ENCODE data around the gene ADGRL3. TPM values are rescaled to one million over a fixed set of nuclear protein-coding genes. Genes with fewer than 3 reads are reported as not detected.

ADGRL3 gene
- total and polyA plus RNA-seq, 7 donors = under 0.01 to 11.9 (median 5.4) TPM

DNA sequence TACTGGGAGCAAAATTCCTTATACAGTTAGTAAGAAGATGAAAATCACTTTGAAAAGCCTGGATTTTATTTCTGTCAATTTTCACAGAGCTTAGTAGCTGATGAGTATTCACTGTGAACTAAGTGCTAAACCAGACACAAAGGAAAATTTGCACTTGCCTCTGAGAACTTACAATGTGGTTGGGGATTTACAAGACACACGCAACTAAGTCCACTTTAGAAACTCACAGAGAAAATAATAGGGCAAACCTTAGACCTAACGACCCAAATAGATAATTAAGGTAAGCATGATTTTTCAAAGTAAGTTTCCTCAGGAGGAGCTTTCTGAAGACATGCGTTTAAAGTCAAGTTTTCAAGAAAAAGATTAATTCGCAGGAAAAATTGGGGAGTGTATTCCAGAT lies 708.9 kb downstream of the ADGRL3 start:
- no peak for DNase-seq
- 89 to 90% methylated on average over 4 of the region's 4 CpGs for WGBS, 2 donors
- intact Hi-C loops (cut with DNase I) = no loop called here
- H3K27ac ChIP-seq = no peak overlapping the region
- no peaks in the 10 kb centered on the region for H3K9me3 ChIP-seq
- no peaks in the 10 kb centered on the region for H3K36me3 ChIP-seq
- H3K4me1 ChIP-seq = no peaks in the 10 kb centered on the region
- TF ChIP-seq POLR2AphosphoS5 (IDR thresholded peaks at IDR 0.05) (no peak), EP300 (IDR thresholded peaks at IDR 0.05) (no peak), POLR2A (IDR thresholded peaks at IDR 0.05) (no peak)
- TF ChIP-seq, protein P1, sequence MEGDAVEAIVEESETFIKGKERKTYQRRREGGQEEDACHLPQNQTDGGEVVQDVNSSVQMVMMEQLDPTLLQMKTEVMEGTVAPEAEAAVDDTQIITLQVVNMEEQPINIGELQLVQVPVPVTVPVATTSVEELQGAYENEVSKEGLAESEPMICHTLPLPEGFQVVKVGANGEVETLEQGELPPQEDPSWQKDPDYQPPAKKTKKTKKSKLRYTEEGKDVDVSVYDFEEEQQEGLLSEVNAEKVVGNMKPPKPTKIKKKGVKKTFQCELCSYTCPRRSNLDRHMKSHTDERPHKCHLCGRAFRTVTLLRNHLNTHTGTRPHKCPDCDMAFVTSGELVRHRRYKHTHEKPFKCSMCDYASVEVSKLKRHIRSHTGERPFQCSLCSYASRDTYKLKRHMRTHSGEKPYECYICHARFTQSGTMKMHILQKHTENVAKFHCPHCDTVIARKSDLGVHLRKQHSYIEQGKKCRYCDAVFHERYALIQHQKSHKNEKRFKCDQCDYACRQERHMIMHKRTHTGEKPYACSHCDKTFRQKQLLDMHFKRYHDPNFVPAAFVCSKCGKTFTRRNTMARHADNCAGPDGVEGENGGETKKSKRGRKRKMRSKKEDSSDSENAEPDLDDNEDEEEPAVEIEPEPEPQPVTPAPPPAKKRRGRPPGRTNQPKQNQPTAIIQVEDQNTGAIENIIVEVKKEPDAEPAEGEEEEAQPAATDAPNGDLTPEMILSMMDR (IDR thresholded peaks at IDR 0.05) = no peak
- H3K4me3 ChIP-seq = no peak overlapping the region
- no peaks in the 10 kb centered on the region for H3K27me3 ChIP-seq

DNA sequence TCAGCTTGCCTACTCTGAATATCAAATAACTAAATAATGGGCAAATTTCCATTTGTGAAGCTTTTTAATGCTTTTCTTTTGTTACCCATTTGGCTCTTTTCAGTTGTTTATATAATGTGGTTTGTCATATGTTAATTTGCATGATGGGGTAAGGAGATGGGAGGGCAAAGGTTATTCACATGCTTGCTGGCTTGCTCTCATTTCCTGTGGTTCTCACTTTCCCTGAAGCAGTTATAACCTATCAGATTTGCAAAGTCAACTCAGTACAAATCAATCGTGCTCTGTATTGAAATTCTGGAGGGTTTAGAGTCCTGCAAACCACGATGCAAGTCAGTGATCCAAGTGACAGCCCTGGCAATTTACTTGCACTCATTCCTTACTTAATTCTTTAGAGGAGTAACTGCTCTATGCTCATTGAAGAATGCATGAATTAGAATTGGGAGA lies 711.2 kb downstream of the ADGRL3 start:
- Histone ChIP-seq H3K27ac (no peak overlapping the region), H3K9me3 (no peaks in the 10 kb centered on the region), H3K27me3 (no peaks in the 10 kb centered on the region), H3K4me3 (no peak overlapping the region), H3K4me1 (no peaks in the 10 kb centered on the region), H3K36me3 (no peaks in the 10 kb centered on the region)
- intact Hi-C loops (cut with DNase I) = no loop called here
- DNase-seq = no peak
- TF ChIP-seq, protein P1 (IDR thresholded peaks at IDR 0.05) = no peak
- TF ChIP-seq EP300 (IDR thresholded peaks at IDR 0.05) = no peak
- TF ChIP-seq POLR2A (IDR thresholded peaks at IDR 0.05) = no peak
- no peak for TF ChIP-seq POLR2AphosphoS5 (IDR thresholded peaks at IDR 0.05)
- 15 to 44% methylated on average over 2 of the region's 2 CpGs for whole genome bisulfite sequencing, 2 donors

DNA sequence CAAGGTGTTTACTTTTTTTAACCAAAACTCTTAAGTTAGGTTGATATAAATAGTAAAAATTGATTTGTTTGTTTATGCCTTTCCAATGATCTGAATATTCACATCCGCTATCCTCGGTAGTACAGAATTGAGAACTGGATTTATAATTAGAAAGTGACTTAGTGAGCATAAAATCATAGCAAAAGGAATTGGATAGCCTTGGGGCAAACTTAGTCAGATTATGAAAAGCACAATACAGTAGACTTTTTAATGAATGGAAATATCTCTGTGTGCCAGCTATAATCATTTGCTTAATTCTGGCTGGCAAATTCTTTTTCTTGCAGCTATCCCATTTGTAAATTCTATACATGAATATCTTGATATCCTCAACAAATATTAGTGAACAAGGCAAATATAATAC lies 713.5 kb downstream of the ADGRL3 start:
- intact Hi-C loops (cut with DNase I) = no loop called here
- no peaks in the 10 kb centered on the region for H3K27me3 ChIP-seq
- no peak overlapping the region for H3K27ac ChIP-seq
- no peaks in the 10 kb centered on the region for H3K9me3 ChIP-seq
- 95 to 97% methylated on average over 2 of the region's 2 CpGs for WGBS, 2 donors
- no peak for TF ChIP-seq POLR2AphosphoS5 (IDR thresholded peaks at IDR 0.05)
- no peak for TF ChIP-seq EP300 (IDR thresholded peaks at IDR 0.05)
- TF ChIP-seq, protein P1 (IDR thresholded peaks at IDR 0.05) = no peak
- no peak for TF ChIP-seq POLR2A (IDR thresholded peaks at IDR 0.05)
- H3K4me3 ChIP-seq = no peak overlapping the region
- no peak for DNase-seq
- H3K4me1 ChIP-seq = no peaks in the 10 kb centered on the region
- H3K36me3 ChIP-seq = no peaks in the 10 kb centered on the region

DNA sequence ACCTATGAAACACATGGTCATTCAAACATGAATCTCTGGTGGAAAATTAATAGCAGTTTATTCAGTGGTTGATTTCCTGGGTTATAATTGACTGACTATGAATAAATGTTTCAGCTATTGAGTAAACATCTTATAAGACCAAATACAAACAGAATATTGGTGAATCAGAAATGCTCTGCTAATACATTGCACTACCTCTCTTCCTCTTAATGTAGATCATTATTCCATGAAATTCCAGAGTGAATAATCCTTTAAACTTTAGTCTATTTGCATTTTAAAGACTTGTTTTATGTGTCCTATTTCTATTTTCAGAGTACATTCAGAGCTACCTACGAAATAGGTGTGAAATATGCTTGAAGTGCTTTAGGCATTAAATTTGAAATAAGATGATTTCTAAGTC lies 715.4 kb downstream of the ADGRL3 start:
- no peaks in the 10 kb centered on the region for H3K27me3 ChIP-seq
- no peak for DNase-seq
- WGBS, 2 donors = 83 to 85% methylated on average over 1 of the region's 1 CpG
- no peak overlapping the region for H3K27ac ChIP-seq
- H3K4me1 ChIP-seq = no peaks in the 10 kb centered on the region
- H3K9me3 ChIP-seq = no peaks in the 10 kb centered on the region
- no peaks in the 10 kb centered on the region for H3K36me3 ChIP-seq
- TF ChIP-seq POLR2AphosphoS5 (IDR thresholded peaks at IDR 0.05) (no peak), POLR2A (IDR thresholded peaks at IDR 0.05) (no peak), EP300 (IDR thresholded peaks at IDR 0.05) (no peak)
- TF ChIP-seq, protein P1 (IDR thresholded peaks at IDR 0.05) = no peak
- no peak overlapping the region for H3K4me3 ChIP-seq
- intact Hi-C loops (cut with DNase I) = no loop called here

DNA sequence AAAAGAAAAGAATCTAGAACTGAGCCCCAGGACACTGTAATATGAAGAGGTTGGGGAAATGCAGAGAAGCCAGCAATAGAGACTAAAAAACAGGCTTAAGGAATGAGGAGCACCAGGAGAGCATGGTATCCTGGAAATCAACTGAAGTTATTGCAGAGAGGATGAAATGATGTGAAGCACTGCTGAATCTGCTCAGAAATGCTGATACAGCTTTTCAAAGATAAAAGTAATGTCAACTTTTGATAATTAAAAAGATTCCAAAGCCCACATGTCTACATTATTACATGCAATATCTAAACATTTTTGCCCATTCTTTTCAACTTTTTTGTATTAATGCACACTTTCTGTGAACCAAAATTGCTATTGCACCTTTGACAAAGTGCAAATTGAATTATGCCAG lies 718.4 kb downstream of the ADGRL3 start:
- intact Hi-C loops (cut with DNase I) = no loop called here
- DNase-seq = no peak
- H3K4me3 ChIP-seq = no peak overlapping the region
- TF ChIP-seq EP300 (IDR thresholded peaks at IDR 0.05) (no peak), POLR2A (IDR thresholded peaks at IDR 0.05) (no peak), POLR2AphosphoS5 (IDR thresholded peaks at IDR 0.05) (no peak)
- TF ChIP-seq, protein P1 (IDR thresholded peaks at IDR 0.05) = no peak
- H3K36me3 ChIP-seq = no peaks in the 10 kb centered on the region
- no peaks in the 10 kb centered on the region for H3K4me1 ChIP-seq
- H3K9me3 ChIP-seq = no peaks in the 10 kb centered on the region
- H3K27ac ChIP-seq = no peak overlapping the region
- H3K27me3 ChIP-seq = no peaks in the 10 kb centered on the region
